Kidney (tissue), 14 donors: ENCODE data around the gene CNIH3. TPM values are rescaled to one million over a fixed set of nuclear protein-coding genes. Genes with fewer than 3 reads are reported as not detected.

Experiments
- DNase-seq, 5 donors: peaks; one replicate each; pipeline ENCODE4 v3.0.0-alpha.2; 2013 to 2020
- FAIRE-seq: peaks from 2 replicates; lab custom pipeline; 2012; peaks lifted over from hg19 to GRCh38; lab: Jason Lieb, UNC
- H3K27ac ChIP-seq, 2 donors: one replicate each; pipeline ENCODE4 v1.7.0; 2013; ENCODE audit warnings: low read depth in 2 of 2, low read length in 2 of 2, inconsistent platforms in 1 of 2
- H3K27me3 ChIP-seq: one replicate; pipeline ENCODE4 v1.7.1; 2013; ENCODE audit warnings: low read length, inconsistent platforms; ENCODE audit not compliant: control insufficient read depth, insufficient read depth
- H3K36me3 ChIP-seq, 3 donors: one replicate each; pipeline versions ENCODE4 v1.7.0 to v1.7.1; 2013; ENCODE audit warnings: low read length in 3 of 3, control low read depth in 1 of 3, inconsistent platforms in 1 of 3; ENCODE audit not compliant: insufficient read depth in 3 of 3, control insufficient read depth in 2 of 3
- H3K4me1 ChIP-seq, 3 donors: one replicate each; pipeline versions ENCODE4 v1.7.0 to v1.7.1; 2013; ENCODE audit warnings: low read length in 3 of 3, inconsistent platforms in 1 of 3, low read depth in 1 of 3; ENCODE audit not compliant: control insufficient read depth in 2 of 3, insufficient read depth in 2 of 3
- H3K4me3 ChIP-seq, 3 donors: one replicate each; pipeline versions ENCODE4 v1.7.0 to v1.8.1; 2013; ENCODE audit warnings: low read length in 3 of 3, control low read depth in 1 of 3, inconsistent platforms in 1 of 3
- H3K9ac ChIP-seq, 3 donors: one replicate each; pipeline versions ENCODE4 v1.7.0 to v1.7.1; 2013; ENCODE audit warnings: low read length in 3 of 3, control low read depth in 1 of 3, inconsistent platforms in 1 of 3
- H3K9me3 ChIP-seq, 3 donors: one replicate each; pipeline versions ENCODE4 v1.7.0 to v1.7.1; 2013; ENCODE audit warnings: low read length in 3 of 3, control low read depth in 1 of 3, inconsistent platforms in 1 of 3; ENCODE audit not compliant: control insufficient read depth in 2 of 3, insufficient read depth in 1 of 3
- intact Hi-C: fragments of 100-400 bp; cut with DNase I; formaldehyde crosslinking; loops from one replicate; pipeline ENCODE4 v1.11.1; 2022
- polyA plus RNA-seq: library from polyadenylated mRNA; stranded (reverse); fragments of 350-450 nt; fragmentation: Illumina TruSeq; extraction: RNeasy Lipid Tissue Mini Kit (QIAGEN cat#74804); gene quantifications from one replicate; pipeline ENCODE4 v1.2.3, GENCODE V29; 2014; ENCODE audit warnings: low read depth, low replicate concordance; ENCODE audit not compliant: insufficient read depth
- total RNA-seq: library from RNA; stranded (reverse); fragmentation: NEBNext Ultra II Directional; extraction: Animal tissue kit (Norgen Biotek cat#: 25700); gene quantifications from one replicate; pipeline ENCODE4 v1.2.1, GENCODE V29; 2021
- TF ChIP-seq, protein P1 (sequence below): IDR thresholded peaks from 3 replicates; pipeline ENCODE4 v1.5.1; 2012; ENCODE audit warnings: mild to moderate bottlenecking, moderate library complexity, borderline replicate concordance; ENCODE audit not compliant: insufficient read depth; ENCODE audit errors: extremely low read depth
- donor health status: control.
- donor health status: control.
- donor health status: control.
- donor health status: control.
- donor health status: control.
- donor health status: DM: yes; HTN: yes; CAD: no.
- donor health status: Normal renal cell carcinoma (clear cell type).

The CNIH3 gene
- total and polyA plus RNA-seq, 2 donors from 2014 or later: 4.3 to 7.6 TPM

DNA sequence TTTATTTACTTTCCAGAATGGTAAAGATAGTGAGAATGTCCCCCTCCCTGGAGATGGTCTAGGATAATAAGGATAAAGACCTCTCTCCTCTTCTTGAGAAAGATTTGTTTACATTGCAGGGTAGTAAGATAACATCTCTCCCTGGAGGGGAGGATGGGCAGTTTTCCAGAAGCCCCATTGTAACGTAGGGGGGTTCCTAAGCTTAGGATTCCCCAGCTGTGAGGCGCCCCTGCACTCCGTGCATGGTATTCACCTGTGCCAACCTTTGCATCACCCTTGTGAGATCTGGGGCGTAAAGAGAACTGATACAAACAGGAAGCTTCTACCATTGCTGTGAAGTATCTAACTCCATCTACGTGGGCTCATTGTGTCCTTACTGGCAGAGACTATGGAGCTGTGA is 164.6 kb downstream of the CNIH3 start:
- TF ChIP-seq, protein P1, sequence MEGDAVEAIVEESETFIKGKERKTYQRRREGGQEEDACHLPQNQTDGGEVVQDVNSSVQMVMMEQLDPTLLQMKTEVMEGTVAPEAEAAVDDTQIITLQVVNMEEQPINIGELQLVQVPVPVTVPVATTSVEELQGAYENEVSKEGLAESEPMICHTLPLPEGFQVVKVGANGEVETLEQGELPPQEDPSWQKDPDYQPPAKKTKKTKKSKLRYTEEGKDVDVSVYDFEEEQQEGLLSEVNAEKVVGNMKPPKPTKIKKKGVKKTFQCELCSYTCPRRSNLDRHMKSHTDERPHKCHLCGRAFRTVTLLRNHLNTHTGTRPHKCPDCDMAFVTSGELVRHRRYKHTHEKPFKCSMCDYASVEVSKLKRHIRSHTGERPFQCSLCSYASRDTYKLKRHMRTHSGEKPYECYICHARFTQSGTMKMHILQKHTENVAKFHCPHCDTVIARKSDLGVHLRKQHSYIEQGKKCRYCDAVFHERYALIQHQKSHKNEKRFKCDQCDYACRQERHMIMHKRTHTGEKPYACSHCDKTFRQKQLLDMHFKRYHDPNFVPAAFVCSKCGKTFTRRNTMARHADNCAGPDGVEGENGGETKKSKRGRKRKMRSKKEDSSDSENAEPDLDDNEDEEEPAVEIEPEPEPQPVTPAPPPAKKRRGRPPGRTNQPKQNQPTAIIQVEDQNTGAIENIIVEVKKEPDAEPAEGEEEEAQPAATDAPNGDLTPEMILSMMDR: no peak
- Histone ChIP-seq H3K4me1 (no peaks in the 10 kb centered on the region), H3K9me3 (no peaks in the 10 kb centered on the region), H3K27me3 (no peaks in the 10 kb centered on the region), H3K36me3 (no peaks in the 10 kb centered on the region), H3K27ac (no peak overlapping the region), H3K9ac (no peak overlapping the region), H3K4me3 (no peak overlapping the region)
- FAIRE-seq (no peak), DNase-seq (no peak)
- intact Hi-C loops: no loop called here

DNA sequence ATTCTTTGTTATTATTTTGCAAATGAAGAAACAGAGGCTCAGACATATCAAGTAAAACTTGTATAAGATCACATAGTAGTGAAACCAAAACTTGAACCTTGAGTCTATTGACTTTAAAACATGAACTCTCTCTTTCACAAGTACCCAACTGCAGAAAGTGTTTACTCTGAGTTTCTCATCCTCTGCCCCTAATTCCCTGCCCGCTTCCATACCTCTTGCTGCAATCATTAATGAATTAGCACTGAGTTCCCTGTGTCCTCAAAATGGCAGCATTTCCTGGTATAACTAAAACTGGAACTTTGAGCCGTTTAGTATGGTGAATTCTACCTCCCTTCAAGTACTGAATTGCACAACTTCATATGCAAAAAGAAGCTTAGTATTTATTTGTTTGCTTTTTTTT is 165.7 kb downstream of the CNIH3 start:
- H3K4me1 ChIP-seq: no peaks in the 10 kb centered on the region
- no peak overlapping the region for H3K9ac ChIP-seq
- intact Hi-C loops: no loop called here
- DNase-seq (no peak), FAIRE-seq (no peak)
- H3K4me3 ChIP-seq: no peak overlapping the region
- no peak overlapping the region for H3K27ac ChIP-seq
- TF ChIP-seq, protein P1: no peak
- H3K36me3 ChIP-seq: no peaks in the 10 kb centered on the region
- no peaks in the 10 kb centered on the region for H3K27me3 ChIP-seq
- no peaks in the 10 kb centered on the region for H3K9me3 ChIP-seq

DNA sequence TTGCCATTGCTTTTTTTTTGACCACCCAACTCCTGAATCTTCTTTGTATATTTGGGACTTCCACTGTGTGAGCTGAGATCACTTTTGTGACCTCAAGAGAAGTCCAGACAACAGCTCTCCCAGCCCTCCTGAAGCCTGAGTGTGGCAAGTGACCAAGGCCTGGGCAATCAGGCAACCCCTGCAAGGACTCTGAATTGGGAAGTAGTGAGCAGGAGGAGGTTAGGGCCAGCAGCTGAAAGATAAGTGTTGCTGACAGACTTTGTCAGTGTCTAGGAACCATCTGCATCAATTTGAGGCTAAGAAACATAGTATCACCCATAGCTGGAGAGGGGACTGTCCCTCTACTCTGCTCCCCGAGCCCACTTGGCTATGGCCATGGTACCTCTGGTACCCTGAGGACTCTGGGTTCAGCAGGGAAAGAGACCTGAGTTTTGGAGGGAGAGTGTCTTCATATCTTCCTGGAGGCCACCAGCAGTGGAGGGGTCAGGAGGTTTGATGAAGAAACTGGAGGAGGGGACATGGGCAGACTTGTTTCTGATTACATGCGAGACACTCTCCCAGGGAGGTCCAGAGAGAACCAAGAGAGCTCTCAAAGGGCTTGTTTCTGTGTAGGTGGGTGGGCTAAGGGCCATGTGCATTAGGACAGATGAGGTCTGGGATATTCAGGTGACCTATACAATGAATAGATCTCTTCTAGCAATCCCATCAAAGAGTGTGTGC is 166.3 kb downstream of the CNIH3 start:
- TF ChIP-seq, protein P1: no peak
- no peak for FAIRE-seq

More for the DNA sequence above, 166.3 kb downstream of the CNIH3 start:
- Histone ChIP-seq H3K4me1 (no peaks in the 10 kb centered on the region), H3K9ac (no peak overlapping the region), H3K27ac (no peak overlapping the region), H3K4me3 (no peak overlapping the region), H3K9me3 (no peaks in the 10 kb centered on the region), H3K27me3 (no peaks in the 10 kb centered on the region), H3K36me3 (no peaks in the 10 kb centered on the region)
- no peak for DNase-seq
- intact Hi-C loops: no loop called here
